HG03571 (cell line): Measurements from ENCODE around the gene LHFPL3.

Source experiments
- ATAC-seq: cut with Tn5 transposase; IDR thresholded peaks from one replicate; pipeline ENCODE4 v1.9.1; 2021; ENCODE audit not compliant: unreplicated experiment

LHFPL3 gene

GRCh38 chr7:104469166-104469820, 140.9 kb downstream of the LHFPL3 start:
- ATAC-seq = no peak

GRCh38 chr7:104480529-104480928, 152.1 kb downstream of the LHFPL3 start:
- no peak for ATAC-seq

GRCh38 chr7:104482362-104483037, 154.1 kb downstream of the LHFPL3 start:
- ATAC-seq = no peak

GRCh38 chr7:104486931-104487330, 158.5 kb downstream of the LHFPL3 start:
- ATAC-seq = no peak

GRCh38 chr7:104487642-104488041, 159.2 kb downstream of the LHFPL3 start:
- no peak for ATAC-seq

GRCh38 chr7:104497379-104497967, 169.1 kb downstream of the LHFPL3 start:
- no peak for ATAC-seq

GRCh38 chr7:104499975-104500374, 171.6 kb downstream of the LHFPL3 start:
- no peak for ATAC-seq

- ATAC-seq = no peak
Observed at GRCh38 chr7:104509874-104510273, 181.5 kb downstream of the LHFPL3 start.

- ATAC-seq = no peak
Observed at GRCh38 chr7:104524853-104525252, 196.4 kb downstream of the LHFPL3 start.

GRCh38 chr7:104528142-104528541, 199.7 kb downstream of the LHFPL3 start:
- no peak for ATAC-seq

GRCh38 chr7:104529567-104529966, 201.2 kb downstream of the LHFPL3 start:
- no peak for ATAC-seq

GRCh38 chr7:104530251-104530650, 201.8 kb downstream of the LHFPL3 start:
- ATAC-seq = no peak

- no peak for ATAC-seq
Observed at GRCh38 chr7:104534149-104534548, 205.7 kb downstream of the LHFPL3 start.

GRCh38 chr7:104535841-104536240, 207.4 kb downstream of the LHFPL3 start:
- ATAC-seq = no peak

- ATAC-seq = no peak
Observed at GRCh38 chr7:104536956-104537355, 208.6 kb downstream of the LHFPL3 start.

GRCh38 chr7:104538152-104538551, 209.7 kb downstream of the LHFPL3 start:
- ATAC-seq = no peak

GRCh38 chr7:104541897-104542296, 213.5 kb downstream of the LHFPL3 start:
- ATAC-seq = no peak

GRCh38 chr7:104548861-104549260, 220.5 kb downstream of the LHFPL3 start:
- ATAC-seq = no peak

GRCh38 chr7:104550362-104550761, 222.0 kb downstream of the LHFPL3 start:
- no peak for ATAC-seq

- no peak for ATAC-seq
Observed at GRCh38 chr7:104551226-104551625, 222.8 kb downstream of the LHFPL3 start.

GRCh38 chr7:104552102-104552501, 223.7 kb downstream of the LHFPL3 start:
- no peak for ATAC-seq

GRCh38 chr7:104553074-104553473, 224.7 kb downstream of the LHFPL3 start:
- no peak for ATAC-seq
